H9 (cell line): ENCODE measurements around the gene RNF126. TPM values are rescaled to one million over a fixed set of nuclear protein-coding genes. Genes with fewer than 3 reads are reported as not detected.
"Not testable (repeated sequence)": the region's sequence is repeated elsewhere in the genome, so short reads cannot be mapped to it uniquely, and the experiment has no call there.

ENCODE experiments used
- DNase-seq: peaks from one replicate; pipeline ENCODE4 v3.0.0-alpha.2; 2017
- H2AFZ ChIP-seq: one replicate; pipeline ENCODE4 v1.6.1; 2013; ENCODE audit warnings: mild to moderate bottlenecking, low read length, control low read depth, moderate library complexity
- H2AK5ac ChIP-seq: 2 replicates; pipeline ENCODE4 v1.6.1; 2013; ENCODE audit warnings: low read length, control low read depth, mixed read lengths; ENCODE audit not compliant: insufficient read length
- H2BK120ac ChIP-seq: one replicate; pipeline ENCODE4 v1.6.1; 2013; ENCODE audit warnings: low read depth, mild to moderate bottlenecking, low read length, control low read depth, inconsistent platforms; ENCODE audit not compliant: poor library complexity, severe bottlenecking
- H2BK12ac ChIP-seq: 2 replicates; pipeline ENCODE4 v1.6.1; 2013; ENCODE audit warnings: low read length, control low read depth, mixed read lengths, low read depth; ENCODE audit not compliant: insufficient read length
- H2BK15ac ChIP-seq: 2 replicates; pipeline ENCODE4 v1.6.1; 2013; ENCODE audit warnings: low read depth, low read length, control low read depth
- H2BK20ac ChIP-seq: one replicate; pipeline ENCODE4 v1.6.1; 2013; ENCODE audit warnings: low read depth, mild to moderate bottlenecking, low read length, control low read depth, inconsistent platforms; ENCODE audit not compliant: poor library complexity, severe bottlenecking
- H2BK5ac ChIP-seq: 2 replicates; pipeline ENCODE4 v1.6.1; 2013; ENCODE audit warnings: low read length, control low read depth, mixed read lengths; ENCODE audit not compliant: insufficient read length
- H3K14ac ChIP-seq: 2 replicates; pipeline ENCODE4 v1.6.1; 2013; ENCODE audit warnings: low read length, control low read depth; ENCODE audit not compliant: insufficient read depth
- H3K18ac ChIP-seq: 2 replicates; pipeline ENCODE4 v1.6.1; 2013; ENCODE audit warnings: low read depth, mild to moderate bottlenecking, mixed read lengths, low read length, control low read depth; ENCODE audit not compliant: insufficient read length
- H3K23ac ChIP-seq: 2 replicates; pipeline ENCODE4 v1.6.1; 2013; ENCODE audit warnings: low read length, control low read depth, mixed read lengths, low read depth; ENCODE audit not compliant: insufficient read length
- H3K23me2 ChIP-seq: 2 replicates; pipeline ENCODE4 v1.6.1; 2013; ENCODE audit warnings: low read depth, mild to moderate bottlenecking, mixed read lengths, low read length, control low read depth; ENCODE audit not compliant: insufficient read length, poor library complexity, severe bottlenecking
- H3K27ac ChIP-seq: 2 replicates; pipeline ENCODE4 v1.5.1; 2013; ENCODE audit warnings: low read length, control low read depth, mixed read lengths, low read depth; ENCODE audit not compliant: insufficient read length
- H3K27me3 ChIP-seq: 2 replicates; pipeline ENCODE4 v1.6.1; 2013; ENCODE audit warnings: low read length, control low read depth, inconsistent platforms; ENCODE audit not compliant: insufficient read depth
- H3K4ac ChIP-seq: 2 replicates; pipeline ENCODE4 v1.6.1; 2013; ENCODE audit warnings: low read depth, mild to moderate bottlenecking, control low read depth, inconsistent platforms, low read length, moderate library complexity
- H3K4me1 ChIP-seq: 2 replicates; pipeline ENCODE4 v1.6.1; 2013; ENCODE audit warnings: low read length, control low read depth, inconsistent platforms; ENCODE audit not compliant: insufficient read depth
- H3K4me2 ChIP-seq: 2 replicates; pipeline ENCODE4 v1.6.1; 2013; ENCODE audit warnings: low read length, control low read depth, mixed read lengths; ENCODE audit not compliant: insufficient read length, insufficient read depth
- H3K56ac ChIP-seq: 2 replicates; pipeline ENCODE4 v1.6.1; 2013; ENCODE audit warnings: low read depth, mild to moderate bottlenecking, mixed read lengths, low read length, control low read depth; ENCODE audit not compliant: insufficient read length
- H3K79me1 ChIP-seq: 2 replicates; pipeline ENCODE4 v1.6.1; 2013; ENCODE audit warnings: low read depth, mild to moderate bottlenecking, moderate library complexity, low read length, control low read depth, inconsistent platforms; ENCODE audit not compliant: insufficient read depth, poor library complexity, severe bottlenecking
- H3K79me2 ChIP-seq: 2 replicates; pipeline ENCODE4 v1.6.1; 2013; ENCODE audit warnings: low read length, control low read depth, inconsistent platforms; ENCODE audit not compliant: insufficient read depth
- H3K9ac ChIP-seq: 2 replicates; pipeline ENCODE4 v1.6.1; 2013; ENCODE audit warnings: low read length, control low read depth, mixed read lengths; ENCODE audit not compliant: insufficient read length; ENCODE audit errors: extremely low read depth
- H3K9me3 ChIP-seq: one replicate; pipeline ENCODE4 v1.6.1; 2013; ENCODE audit warnings: low read depth, low read length, inconsistent platforms; ENCODE audit not compliant: control insufficient read depth
- H3T11ph ChIP-seq: one replicate; pipeline ENCODE4 v1.6.1; 2013; ENCODE audit warnings: mild to moderate bottlenecking, low read length, control low read depth, inconsistent platforms
- H4K20me1 ChIP-seq: one replicate; pipeline ENCODE4 v1.6.1; 2013; ENCODE audit not compliant: control insufficient read depth, insufficient read length, insufficient read depth
- H4K5ac ChIP-seq: 2 replicates; pipeline ENCODE4 v1.6.1; 2013; ENCODE audit warnings: low read depth, mild to moderate bottlenecking, mixed read lengths, low read length, control low read depth; ENCODE audit not compliant: insufficient read length
- H4K8ac ChIP-seq: replicated peaks from 2 replicates; pipeline ENCODE4 v1.6.1; 2013; ENCODE audit warnings: low read length, control low read depth, mixed read lengths, low read depth; ENCODE audit not compliant: insufficient read length
- H4K91ac ChIP-seq: 2 replicates; pipeline ENCODE4 v1.6.1; 2013; ENCODE audit warnings: low read depth, mild to moderate bottlenecking, moderate library complexity, mixed read lengths, low read length, control low read depth; ENCODE audit not compliant: insufficient read length
- H3K27ac Mint-ChIP-seq, 3 experiments: 2 replicates in 2 of 3; 3 replicates in 1 of 3; pipeline ENCODE4 v1.8.0; 2020 to 2021; ENCODE audit warnings: mixed read lengths in 3 of 3, mild to moderate bottlenecking in 1 of 3, moderate library complexity in 1 of 3
- H3K27me3 Mint-ChIP-seq: 2 replicates; pipeline ENCODE4 v1.8.0; 2021; ENCODE audit warnings: low read depth, mild to moderate bottlenecking, moderate library complexity, mixed read lengths
- H3K36me3 Mint-ChIP-seq, 3 experiments: 2 replicates in 2 of 3; 3 replicates in 1 of 3; pipeline ENCODE4 v1.8.0; 2020 to 2021; ENCODE audit warnings: low read depth in 3 of 3, mixed read lengths in 3 of 3; ENCODE audit not compliant: insufficient read depth in 1 of 3
- H3K4me1 Mint-ChIP-seq, 2 experiments: 2 replicates each; pipeline ENCODE4 v1.8.0; 2020; ENCODE audit warnings: mixed read lengths in 2 of 2
- H3K4me3 Mint-ChIP-seq, 2 experiments: 2 replicates in 1 of 2; 3 replicates in 1 of 2; pipeline ENCODE4 v1.8.0; 2020 to 2021; ENCODE audit warnings: mild to moderate bottlenecking in 2 of 2, mixed read lengths in 2 of 2, moderate library complexity in 1 of 2
- H3K9me3 Mint-ChIP-seq, 2 experiments: 2 replicates in 1 of 2; 3 replicates in 1 of 2; pipeline ENCODE4 v1.8.0; 2020; ENCODE audit warnings: mild to moderate bottlenecking in 2 of 2, mixed read lengths in 2 of 2, moderate library complexity in 1 of 2
- WGBS: extraction: QIAGEN DNeasy Blood & Tissue Kit; methylation state at CpG from one replicate; pipeline ENCODE4 v1.1.7; 2013; ENCODE audit warnings: missing lambda C conversion rate, low lambda C conversion rate, mixed read lengths; ENCODE audit not compliant: insufficient read length; ENCODE audit errors: extremely low coverage; 5-methylcytosine and 5-hydroxymethylcytosine counted together
- total RNA-seq: library from RNA; stranded (reverse); gene quantifications from 2 replicates; pipeline ENCODE4 v1.2.1, GENCODE V29; 2021

The RNF126 gene
- total RNA-seq, 1 experiment from 2014 or later = 81.9 TPM

- H3K79me2 ChIP-seq, H3K23ac ChIP-seq, H3K9ac ChIP-seq, H3K79me1 ChIP-seq, H3K18ac ChIP-seq, H4K5ac ChIP-seq, H3K56ac ChIP-seq, H3K4me1 ChIP-seq, H2AK5ac ChIP-seq, H2BK120ac ChIP-seq, H3K9me3 ChIP-seq, H2BK20ac ChIP-seq, H3K9me3 Mint-ChIP-seq, H3K27ac ChIP-seq, H4K8ac ChIP-seq, H3K4me3 Mint-ChIP-seq, H2BK15ac ChIP-seq, H3K27me3 ChIP-seq, H3K27ac Mint-ChIP-seq, H3K23me2 ChIP-seq, H3K4me2 ChIP-seq, H3K36me3 Mint-ChIP-seq, H3T11ph ChIP-seq, H2BK5ac ChIP-seq, H4K20me1 ChIP-seq, H2BK12ac ChIP-seq, DNase-seq, H2AFZ ChIP-seq, H3K14ac ChIP-seq, H3K4ac ChIP-seq, H3K4me1 Mint-ChIP-seq, H3K27me3 Mint-ChIP-seq, H4K91ac ChIP-seq: not testable (repeated sequence)
- no CpG with 5 or more reads among the region's 14 CpGs for WGBS
Observed at GRCh38 chr19:699885-700284, 36.9 kb upstream of the RNF126 start.

- H3T11ph ChIP-seq, H3K79me2 ChIP-seq, H4K5ac ChIP-seq, H3K18ac ChIP-seq, H3K79me1 ChIP-seq, H2BK15ac ChIP-seq, H3K27me3 ChIP-seq, H2BK120ac ChIP-seq, H3K27ac ChIP-seq, H4K20me1 ChIP-seq, H3K9me3 Mint-ChIP-seq, H3K36me3 Mint-ChIP-seq, H3K9ac ChIP-seq, H4K8ac ChIP-seq, H3K27ac Mint-ChIP-seq, H2BK12ac ChIP-seq, H3K4me1 ChIP-seq, H3K56ac ChIP-seq, H3K23ac ChIP-seq, H2BK5ac ChIP-seq, H3K9me3 ChIP-seq, H3K23me2 ChIP-seq, DNase-seq, H3K4me2 ChIP-seq, H2AFZ ChIP-seq, H3K4me1 Mint-ChIP-seq, H3K27me3 Mint-ChIP-seq, H3K14ac ChIP-seq, H2AK5ac ChIP-seq, H3K4me3 Mint-ChIP-seq, H3K4ac ChIP-seq, H2BK20ac ChIP-seq, H4K91ac ChIP-seq: not testable (repeated sequence)
- no CpG with 5 or more reads among the region's 15 CpGs for whole genome bisulfite sequencing
Observed at GRCh38 chr19:698529-698928, 35.5 kb upstream of the RNF126 start.
